CD4-positive, alpha-beta T cell treated with Interleukin-17A for 1 hour (primary cell): ENCODE measurements around the gene ATCAY.

Source experiments
- DNase-seq: peaks from one replicate; pipeline ENCODE4 v3.0.0-alpha.2; 2020

Gene ATCAY

DNA sequence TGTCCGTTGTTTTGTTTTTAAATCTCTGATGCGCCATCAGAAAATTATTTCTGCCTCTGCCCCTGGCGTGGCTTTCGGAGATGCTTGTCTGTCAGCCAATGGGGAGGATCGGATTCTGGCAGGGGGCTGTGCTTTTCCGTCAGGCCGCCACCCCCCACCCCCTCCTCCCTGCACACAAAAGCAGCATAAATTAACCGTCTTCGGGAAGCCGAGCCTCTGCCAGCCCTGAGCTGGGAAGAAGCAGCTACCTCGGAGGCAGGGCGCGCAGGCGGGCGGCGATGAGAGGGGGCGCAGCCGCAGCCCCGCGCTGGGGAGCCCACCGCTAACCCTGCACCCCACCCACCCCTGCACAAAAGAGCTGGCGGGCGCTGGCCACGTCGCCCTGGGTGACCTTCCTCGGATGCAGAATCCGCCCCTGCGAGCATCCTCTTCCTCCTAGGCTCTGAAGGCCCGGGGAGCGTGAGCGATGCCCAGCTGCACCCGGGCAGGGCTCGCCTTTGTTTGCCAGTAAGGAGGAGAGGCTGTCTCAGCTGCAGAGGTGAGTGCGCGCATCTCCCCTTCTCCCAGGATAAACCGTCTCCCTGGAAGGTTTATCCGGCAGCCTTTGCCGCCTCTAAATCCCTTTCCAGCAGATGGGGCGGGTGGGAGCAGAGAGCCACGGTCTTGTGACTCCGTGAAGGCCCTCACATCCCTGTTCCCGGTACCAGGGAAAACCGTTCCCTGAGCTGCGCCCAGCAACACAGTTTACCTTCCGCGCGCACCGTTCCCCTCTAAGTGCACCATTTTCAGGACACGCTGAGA is at the start of gene ATCAY:
TSS of gene ATCAY (plus strand) at position 215 of the 801 bp plus-strand sequence. CDS start 5,083 bp downstream, outside the sequence.
- no peak for DNase-seq

- DNase-seq, result no peak
These were observed 48.9 kb upstream of the ATCAY start for GRCh38 chr19:3831601-3832000.

DNA sequence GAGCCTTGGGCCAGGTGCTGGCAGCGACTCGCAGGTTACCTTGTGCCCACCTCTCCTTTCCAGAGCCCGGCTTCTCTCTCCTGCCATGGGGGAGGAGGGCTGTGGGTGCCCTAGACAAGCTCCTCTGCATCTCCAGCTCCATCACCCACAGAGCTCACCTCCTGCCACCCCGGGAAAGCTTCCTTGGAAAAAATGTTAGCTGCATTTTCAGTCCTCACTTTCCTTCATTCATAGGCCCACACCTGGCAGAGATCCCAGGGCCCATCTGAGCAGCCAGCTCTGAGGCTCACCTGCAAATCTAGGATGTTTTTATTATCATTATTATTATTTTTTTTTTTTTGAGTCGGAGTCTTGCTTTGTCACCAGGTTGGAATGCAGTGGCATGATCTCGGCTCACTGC is 48.5 kb upstream of the ATCAY start:
- no peak for DNase-seq

DNA sequence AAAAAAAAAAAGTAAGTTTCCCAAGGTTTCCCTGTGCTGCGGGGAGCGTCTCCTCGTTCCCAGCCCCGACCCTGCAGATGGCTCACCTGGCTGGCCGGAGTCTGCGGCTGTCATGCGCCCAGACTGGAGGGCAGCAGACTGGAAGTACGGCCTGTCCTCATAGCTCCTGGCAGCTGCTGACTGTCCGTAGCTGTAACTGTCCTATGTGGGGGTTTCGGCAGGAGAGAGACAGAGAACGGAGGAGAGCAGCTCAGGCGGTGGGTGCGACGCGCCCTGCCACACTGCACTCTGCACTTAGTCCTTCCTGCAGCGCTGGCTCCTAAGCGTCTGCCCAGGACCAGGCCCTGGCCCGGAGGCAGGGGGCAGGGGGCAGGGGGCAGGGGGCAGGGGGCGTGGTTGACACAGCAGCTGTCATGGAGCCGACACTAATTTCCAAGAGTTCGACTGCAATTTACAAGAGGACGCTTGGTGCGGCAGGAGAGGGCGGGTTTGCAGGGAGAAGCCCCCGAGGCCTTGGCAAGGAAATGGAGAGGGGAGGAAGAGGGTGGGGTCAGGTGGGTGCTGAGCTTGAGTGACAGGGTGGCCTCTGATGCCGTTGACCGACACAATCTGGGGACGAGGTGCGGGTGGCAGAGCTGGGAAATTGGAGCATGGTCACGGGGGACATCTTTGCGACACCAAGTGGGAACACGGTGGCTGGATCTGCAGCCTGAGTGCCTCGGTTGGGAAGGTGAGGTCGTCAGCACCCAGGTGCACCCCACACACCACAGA is 46.7 kb upstream of the ATCAY start:
- no peak for DNase-seq

DNA sequence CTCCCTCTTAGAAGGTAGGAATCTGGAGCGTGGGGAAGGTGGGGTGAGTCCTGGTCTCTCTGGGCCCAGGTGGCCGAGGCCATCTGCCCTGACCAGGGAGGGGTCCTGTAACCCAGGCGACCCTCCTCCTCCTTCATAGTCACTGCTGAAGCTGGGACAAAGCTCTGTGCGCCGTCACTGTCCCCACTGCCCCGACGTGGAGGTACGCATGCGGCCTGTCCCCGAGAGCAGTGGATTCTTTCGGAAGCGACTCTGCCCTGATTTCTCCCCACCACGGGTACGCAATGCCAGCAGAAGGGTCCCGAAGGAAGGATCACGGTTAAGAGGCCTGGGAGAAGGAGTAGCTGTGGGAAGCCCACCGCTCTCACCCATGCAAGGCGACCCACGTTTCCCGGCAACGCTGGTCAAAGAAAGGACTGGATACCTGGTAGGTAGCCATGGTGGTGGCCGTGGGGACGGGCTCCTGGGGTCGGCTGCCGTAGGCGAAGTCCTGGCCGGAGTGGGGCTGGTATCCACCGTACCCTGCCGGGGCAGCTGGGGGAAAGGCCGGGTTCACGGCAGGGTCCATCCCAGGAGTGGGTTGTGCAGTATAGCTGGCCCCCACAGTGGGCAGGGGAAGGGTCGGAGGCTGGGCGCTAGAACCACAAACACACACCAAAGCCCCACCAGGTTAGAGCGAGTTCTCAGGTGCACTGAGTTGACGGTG is 46.0 kb upstream of the ATCAY start:
- DNase-seq, result no peak

GRCh38 chr19:3835055-3835435 is 45.4 kb upstream of the ATCAY start:
- no peak for DNase-seq

DNA sequence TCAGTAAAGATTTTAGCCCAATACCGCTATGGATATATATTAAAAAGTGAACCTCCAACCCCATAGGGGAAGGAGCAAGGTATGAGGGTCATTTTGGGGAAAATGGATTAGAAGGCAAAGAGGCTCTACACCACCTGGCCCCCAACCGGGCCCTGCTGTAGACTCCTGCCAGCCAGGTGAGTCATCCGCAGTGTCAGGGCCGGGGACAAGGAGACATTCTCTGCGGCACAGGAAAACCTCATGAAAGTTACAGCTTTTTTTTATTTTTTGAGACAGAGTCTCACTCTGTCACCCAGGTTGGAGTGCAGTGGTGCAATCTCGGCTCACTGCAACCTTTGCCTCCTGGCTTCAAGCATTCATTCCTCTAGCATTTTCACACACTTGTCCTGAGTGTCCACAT is 43.6 kb upstream of the ATCAY start:
- no peak for DNase-seq

DNA sequence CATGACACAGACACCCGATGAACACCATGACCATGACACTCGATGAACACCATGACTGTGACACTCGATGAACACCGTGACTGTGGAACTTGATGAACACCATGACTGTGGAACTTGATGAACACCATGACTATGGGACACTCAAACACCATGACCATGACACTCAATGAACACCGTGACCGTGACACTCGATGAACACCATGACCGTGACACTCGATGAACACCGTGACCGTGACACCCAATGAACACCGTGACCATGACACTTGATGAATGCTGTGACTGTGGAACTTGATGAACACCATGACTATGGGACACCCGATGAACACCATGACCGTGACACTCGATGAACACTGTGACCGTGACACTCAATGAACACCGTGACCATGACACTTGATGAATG is 43.2 kb upstream of the ATCAY start:
- DNase-seq, result no peak

DNA sequence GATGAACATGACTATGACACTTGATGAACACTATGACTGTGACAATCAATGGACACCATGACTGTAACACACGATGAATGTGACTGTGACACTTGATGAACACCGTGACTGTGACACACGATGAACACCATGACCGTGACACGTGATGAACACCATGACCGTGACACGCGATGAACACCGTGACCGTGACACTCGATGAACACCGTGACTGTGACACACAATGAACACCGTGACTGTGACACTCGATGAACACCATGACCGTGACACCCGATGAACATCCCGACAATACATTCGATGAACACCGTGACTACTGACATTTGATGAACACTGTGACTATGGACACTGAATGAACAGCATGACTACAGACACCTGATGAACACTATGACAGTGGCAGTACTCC is 42.6 kb upstream of the ATCAY start:
- no peak for DNase-seq

GRCh38 chr19:3838661-3839060 is 41.8 kb upstream of the ATCAY start:
- no peak for DNase-seq

DNA sequence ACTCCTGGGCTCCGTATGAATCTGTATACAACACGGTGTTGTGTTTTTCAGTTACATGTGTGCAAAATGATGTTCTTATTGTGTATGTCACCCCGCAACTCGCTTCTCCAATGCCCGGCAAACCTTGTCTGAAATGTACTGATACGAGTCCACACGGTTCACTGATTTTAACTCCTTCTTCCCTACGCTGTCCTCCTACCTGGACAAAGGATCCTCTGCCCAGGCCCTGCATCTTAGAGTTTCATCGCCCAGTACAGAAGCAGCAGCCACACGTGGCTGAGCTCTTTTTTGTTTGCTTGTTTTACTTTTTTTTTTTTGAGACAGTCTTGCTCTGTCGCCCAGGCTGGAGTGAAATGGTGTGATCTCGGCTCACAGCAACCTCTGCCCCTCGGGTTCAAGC is 40.5 kb upstream of the ATCAY start:
- DNase-seq, result no peak

GRCh38 chr19:3840804-3841203 is 39.7 kb upstream of the ATCAY start:
- DNase-seq, result no peak

DNA sequence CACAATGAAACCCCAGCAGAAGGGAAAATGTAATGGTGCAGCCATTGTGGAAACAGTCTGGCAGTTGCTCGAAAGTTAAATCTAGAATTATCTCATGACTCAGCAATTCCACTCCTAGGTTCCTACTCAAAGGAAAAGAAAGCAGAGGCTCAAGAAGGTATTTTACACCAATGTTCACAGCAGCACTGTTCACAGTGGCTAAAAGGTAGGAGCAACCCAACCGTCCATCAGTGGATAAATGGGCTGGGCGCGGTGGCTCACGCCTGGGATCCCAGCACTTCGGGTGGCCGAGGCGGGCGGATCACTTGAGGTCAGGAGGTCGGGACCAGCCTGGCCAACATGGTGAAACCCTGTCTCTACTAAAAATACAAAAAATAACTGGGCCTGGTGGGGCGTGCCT is 37.5 kb upstream of the ATCAY start:
- DNase-seq, result no peak

- no peak for DNase-seq
These were observed 35.9 kb upstream of the ATCAY start for GRCh38 chr19:3844596-3844995.

- DNase-seq, result peak; percentile 50
These were observed 31.4 kb upstream of the ATCAY start for GRCh38 chr19:3849092-3849491.

- DNase-seq, result no peak
These were observed 30.7 kb upstream of the ATCAY start for GRCh38 chr19:3849787-3850186.

GRCh38 chr19:3850320-3850972 is 30.0 kb upstream of the ATCAY start:
- DNase-seq, result no peak

DNA sequence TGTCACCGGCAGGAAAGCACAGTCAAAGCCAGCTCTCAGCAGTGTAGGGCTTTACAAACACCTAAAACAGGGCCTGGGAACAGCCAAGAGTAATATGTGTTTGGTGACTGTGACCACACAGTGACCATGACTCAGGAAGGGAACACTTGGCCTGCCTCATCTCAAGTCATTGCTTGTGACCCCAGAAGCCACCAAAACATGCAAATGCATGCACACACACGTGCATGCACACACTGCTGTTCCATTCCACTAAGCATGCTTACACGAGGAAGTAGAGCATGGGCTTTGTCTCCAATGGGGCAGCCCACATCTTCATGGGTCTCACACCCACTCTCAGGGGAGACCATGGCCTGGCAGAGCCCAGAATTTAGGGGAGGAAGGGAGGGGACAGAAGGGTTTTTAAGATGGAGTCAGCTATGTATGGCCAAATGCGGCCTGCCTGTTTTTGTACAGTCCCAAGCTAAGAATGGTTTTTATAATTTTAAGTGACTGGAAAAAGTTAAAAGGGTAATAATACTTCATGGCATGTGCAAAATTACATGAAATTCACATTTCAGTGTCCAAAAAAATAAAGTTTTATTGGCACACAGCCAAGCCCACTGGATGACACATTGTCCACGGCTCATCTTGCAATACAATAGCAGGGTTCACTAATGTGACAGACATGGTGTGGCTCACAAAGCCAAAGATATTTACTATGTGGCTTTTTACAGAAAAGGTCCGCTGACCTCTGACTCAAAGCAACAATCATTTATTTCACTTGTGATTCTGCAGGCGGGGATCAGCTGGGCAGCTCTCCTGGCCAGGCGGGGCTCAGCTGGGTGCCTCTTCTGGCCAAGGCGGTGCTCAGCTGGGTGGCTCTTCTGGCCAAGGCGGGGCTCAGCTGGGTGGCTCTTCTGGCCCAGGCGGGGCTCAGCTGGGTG is 29.0 kb upstream of the ATCAY start:
- no peak for DNase-seq

- DNase-seq, result no peak
These were observed 28.3 kb upstream of the ATCAY start for GRCh38 chr19:3852177-3852511.

- peak; percentile 53 for DNase-seq
These were observed 27.8 kb upstream of the ATCAY start for GRCh38 chr19:3852614-3853254.

DNA sequence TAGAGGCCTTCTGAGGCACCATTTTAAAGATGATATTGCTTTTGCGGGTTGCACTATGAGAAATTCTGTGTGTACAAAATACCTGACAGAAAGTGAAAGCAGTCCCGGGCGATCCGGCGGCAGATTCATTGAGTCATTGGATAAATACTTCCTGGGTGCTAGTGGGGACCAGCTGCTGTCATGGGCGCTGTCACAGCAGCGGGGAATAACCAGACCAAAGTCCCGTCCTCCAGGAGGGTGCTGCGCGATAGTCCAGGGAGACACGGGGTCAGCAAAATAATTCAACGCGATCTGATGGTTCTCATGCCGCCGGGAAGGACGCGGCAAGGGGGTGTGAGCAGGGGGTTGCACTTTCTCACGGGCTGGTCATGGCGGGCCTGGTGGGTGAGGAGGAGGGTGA is 25.2 kb upstream of the ATCAY start:
- DNase-seq, result no peak
